Spleen (tissue), 7 donors: ENCODE measurements around the gene CNNM3.
A peak's percentile ranks its signal among the peaks of the same experiment; 100 is the strongest.

Experiments used
- POLR2A ChIP-seq, 3 donors: fragments of 450-650 bp; IDR thresholded peaks; one replicate each; pipeline ENCODE4 v1.5.1; 2017; ENCODE audit warnings: antibody characterized with exemption in 3 of 3, mild to moderate bottlenecking in 1 of 3
- POLR2AphosphoS5 ChIP-seq, 3 donors: sonication (generic); formaldehyde crosslinking; IDR thresholded peaks; one replicate each; pipeline ENCODE4 v1.5.1; 2017; ENCODE audit warnings: antibody characterized with exemption in 3 of 3
- TF ChIP-seq, protein P1 (sequence below), 11 experiments: fragments of 200-600 bp in 7 of 11; fragments of 450-650 bp in 4 of 11; sonication (generic) in 4 of 11; IDR thresholded peaks in 8 of 11; conservative IDR thresholded peaks in 3 of 11; 1 replicate in 7 of 11; 2 replicates in 4 of 11; pipeline versions ENCODE4 v1.4.0 to v1.8.0; 2016 to 2021; ENCODE audit warnings: antibody characterized with exemption in 11 of 11, inconsistent platforms in 4 of 11, mild to moderate bottlenecking in 1 of 11
- donor health status: DM: no; HTN: no; CAD: no; lungs with moderate emphysema.
- donor health status: DM: no; HTN: no; CAD: no.
- donor health status: DM: no; HTN: no; CAD: no.

DNA sequence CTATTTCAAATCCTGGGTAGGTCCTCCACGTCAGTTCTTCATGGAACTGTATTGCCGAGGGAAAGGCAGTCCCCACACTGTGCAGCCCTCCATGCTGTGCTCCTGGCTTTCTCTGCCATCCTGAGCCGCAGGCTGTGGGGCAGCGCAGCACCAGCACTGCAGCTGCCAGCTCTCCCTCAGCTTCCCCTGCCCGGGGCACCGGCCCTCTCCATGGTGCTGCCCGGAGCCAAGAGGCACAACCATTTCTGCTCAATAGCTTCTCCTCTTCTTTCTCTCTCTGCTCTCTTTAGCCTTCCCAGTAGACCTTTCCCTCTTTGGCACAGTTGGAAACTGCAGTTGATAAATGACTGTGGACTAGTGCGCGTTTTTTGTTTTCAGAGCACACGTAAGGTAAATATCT, 15.6 kb downstream of the CNNM3 start:
- TF ChIP-seq, protein P1, sequence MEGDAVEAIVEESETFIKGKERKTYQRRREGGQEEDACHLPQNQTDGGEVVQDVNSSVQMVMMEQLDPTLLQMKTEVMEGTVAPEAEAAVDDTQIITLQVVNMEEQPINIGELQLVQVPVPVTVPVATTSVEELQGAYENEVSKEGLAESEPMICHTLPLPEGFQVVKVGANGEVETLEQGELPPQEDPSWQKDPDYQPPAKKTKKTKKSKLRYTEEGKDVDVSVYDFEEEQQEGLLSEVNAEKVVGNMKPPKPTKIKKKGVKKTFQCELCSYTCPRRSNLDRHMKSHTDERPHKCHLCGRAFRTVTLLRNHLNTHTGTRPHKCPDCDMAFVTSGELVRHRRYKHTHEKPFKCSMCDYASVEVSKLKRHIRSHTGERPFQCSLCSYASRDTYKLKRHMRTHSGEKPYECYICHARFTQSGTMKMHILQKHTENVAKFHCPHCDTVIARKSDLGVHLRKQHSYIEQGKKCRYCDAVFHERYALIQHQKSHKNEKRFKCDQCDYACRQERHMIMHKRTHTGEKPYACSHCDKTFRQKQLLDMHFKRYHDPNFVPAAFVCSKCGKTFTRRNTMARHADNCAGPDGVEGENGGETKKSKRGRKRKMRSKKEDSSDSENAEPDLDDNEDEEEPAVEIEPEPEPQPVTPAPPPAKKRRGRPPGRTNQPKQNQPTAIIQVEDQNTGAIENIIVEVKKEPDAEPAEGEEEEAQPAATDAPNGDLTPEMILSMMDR (IDR thresholded peaks at IDR 0.05 in 8 of 11, conservative IDR thresholded peaks at IDR 0.05 in 3 of 11), result no peak
- no peak for TF ChIP-seq POLR2A (IDR thresholded peaks at IDR 0.05)
- peak in 1 of 3 donors; percentile 27 for TF ChIP-seq POLR2AphosphoS5 (IDR thresholded peaks at IDR 0.05)
